KMS-11 (cell line): ENCODE results near the gene TMEM132A.

Source experiments
- H2AFZ ChIP-seq: fragments of 200-600 bp; sonication (generic); 2 replicates; pipeline ENCODE4 v1.6.1; 2016; ENCODE audit warnings: antibody characterized with exemption, mixed run types, low read depth
- H3K27ac ChIP-seq: fragments of 200-600 bp; sonication (generic); 2 replicates; pipeline ENCODE4 v1.6.1; 2016; ENCODE audit warnings: mild to moderate bottlenecking, mixed run types
- H3K27me3 ChIP-seq: fragments of 200-600 bp; sonication (generic); 2 replicates; pipeline ENCODE4 v1.6.1; 2017; ENCODE audit warnings: mild to moderate bottlenecking, low read depth, mixed run types, moderate library complexity; ENCODE audit not compliant: insufficient read depth
- H3K36me3 ChIP-seq: fragments of 200-600 bp; sonication (generic); 2 replicates; pipeline ENCODE4 v1.6.1; 2017; ENCODE audit warnings: mild to moderate bottlenecking, mixed run types; ENCODE audit not compliant: insufficient read depth
- H3K4me1 ChIP-seq: fragments of 200-600 bp; sonication (generic); 2 replicates; pipeline ENCODE4 v1.6.1; 2016; ENCODE audit warnings: mild to moderate bottlenecking, low read depth, mixed run types; ENCODE audit not compliant: poor library complexity, severe bottlenecking
- H3K4me2 ChIP-seq: fragments of 200-600 bp; sonication (generic); 2 replicates; pipeline ENCODE4 v1.7.0; 2016; ENCODE audit warnings: mild to moderate bottlenecking, mixed run types
- H3K4me3 ChIP-seq: fragments of 200-600 bp; sonication (generic); IDR thresholded peaks from 2 replicates; pipeline ENCODE4 v1.6.1; 2017; ENCODE audit warnings: low read depth, low read length, mixed read lengths; ENCODE audit not compliant: insufficient read depth
- H3K79me2 ChIP-seq: fragments of 200-600 bp; sonication (generic); 2 replicates; pipeline ENCODE4 v1.6.1; 2016; ENCODE audit warnings: low read depth, mixed run types; ENCODE audit not compliant: insufficient read depth
- H3K9ac ChIP-seq: fragments of 200-600 bp; sonication (generic); 2 replicates; pipeline ENCODE4 v1.6.1; 2016; ENCODE audit warnings: mild to moderate bottlenecking, mixed run types
- H4K20me1 ChIP-seq: fragments of 200-600 bp; sonication (generic); 2 replicates; pipeline ENCODE4 v1.6.1; 2016; ENCODE audit warnings: mild to moderate bottlenecking, mixed run types; ENCODE audit not compliant: insufficient read depth
- TF ChIP-seq, protein P1 (sequence below): fragments of 200-600 bp; sonication (generic); conservative IDR thresholded peaks from 2 replicates; pipeline ENCODE4 v1.6.1; 2017; ENCODE audit warnings: low read depth, mild to moderate bottlenecking, antibody characterized with exemption, low read length, moderate library complexity, mixed read lengths

TMEM132A gene

GRCh38 chr11:60977224-60977623 is 53.0 kb downstream of the TMEM132A start:
- H3K4me1 ChIP-seq, result no peaks in the 10 kb centered on the region
- TF ChIP-seq, protein P1, sequence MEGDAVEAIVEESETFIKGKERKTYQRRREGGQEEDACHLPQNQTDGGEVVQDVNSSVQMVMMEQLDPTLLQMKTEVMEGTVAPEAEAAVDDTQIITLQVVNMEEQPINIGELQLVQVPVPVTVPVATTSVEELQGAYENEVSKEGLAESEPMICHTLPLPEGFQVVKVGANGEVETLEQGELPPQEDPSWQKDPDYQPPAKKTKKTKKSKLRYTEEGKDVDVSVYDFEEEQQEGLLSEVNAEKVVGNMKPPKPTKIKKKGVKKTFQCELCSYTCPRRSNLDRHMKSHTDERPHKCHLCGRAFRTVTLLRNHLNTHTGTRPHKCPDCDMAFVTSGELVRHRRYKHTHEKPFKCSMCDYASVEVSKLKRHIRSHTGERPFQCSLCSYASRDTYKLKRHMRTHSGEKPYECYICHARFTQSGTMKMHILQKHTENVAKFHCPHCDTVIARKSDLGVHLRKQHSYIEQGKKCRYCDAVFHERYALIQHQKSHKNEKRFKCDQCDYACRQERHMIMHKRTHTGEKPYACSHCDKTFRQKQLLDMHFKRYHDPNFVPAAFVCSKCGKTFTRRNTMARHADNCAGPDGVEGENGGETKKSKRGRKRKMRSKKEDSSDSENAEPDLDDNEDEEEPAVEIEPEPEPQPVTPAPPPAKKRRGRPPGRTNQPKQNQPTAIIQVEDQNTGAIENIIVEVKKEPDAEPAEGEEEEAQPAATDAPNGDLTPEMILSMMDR, result no peak
- H3K36me3 ChIP-seq, result no peaks in the 10 kb centered on the region
- no peak overlapping the region for H3K4me2 ChIP-seq
- H3K27me3 ChIP-seq, result no peaks in the 10 kb centered on the region
- H4K20me1 ChIP-seq, result no peaks in the 10 kb centered on the region
- no peak overlapping the region for H2AFZ ChIP-seq
- no peaks in the 10 kb centered on the region for H3K79me2 ChIP-seq
- no peak overlapping the region for H3K4me3 ChIP-seq
- H3K27ac ChIP-seq, result no peak overlapping the region
- no peak overlapping the region for H3K9ac ChIP-seq

DNA sequence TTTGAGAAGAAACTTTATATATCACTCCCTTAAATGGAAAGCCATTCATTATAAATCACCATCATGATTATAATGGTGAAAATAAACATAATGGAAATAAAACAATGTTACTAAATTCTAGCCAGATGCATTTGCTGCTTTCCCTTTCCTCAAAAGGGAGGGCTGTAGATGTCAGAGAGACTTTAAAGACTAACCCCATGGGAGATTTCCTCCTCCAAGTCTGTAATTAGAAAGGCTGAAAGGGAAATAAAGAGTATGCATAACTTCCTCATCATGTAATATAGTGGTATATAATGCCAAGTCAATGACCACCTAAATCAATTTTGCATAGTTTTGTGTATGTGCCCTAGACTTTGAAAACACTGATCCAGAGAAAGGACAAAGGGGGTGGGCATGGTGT is 53.6 kb downstream of the TMEM132A start:
- Histone ChIP-seq H3K36me3 (no peaks in the 10 kb centered on the region), H3K27ac (no peak overlapping the region), H4K20me1 (no peaks in the 10 kb centered on the region), H3K4me1 (no peaks in the 10 kb centered on the region), H3K4me3 (no peak overlapping the region), H3K9ac (no peak overlapping the region), H3K4me2 (no peak overlapping the region), H2AFZ (no peak overlapping the region), H3K27me3 (no peaks in the 10 kb centered on the region), H3K79me2 (no peaks in the 10 kb centered on the region)
- TF ChIP-seq, protein P1, result no peak

DNA sequence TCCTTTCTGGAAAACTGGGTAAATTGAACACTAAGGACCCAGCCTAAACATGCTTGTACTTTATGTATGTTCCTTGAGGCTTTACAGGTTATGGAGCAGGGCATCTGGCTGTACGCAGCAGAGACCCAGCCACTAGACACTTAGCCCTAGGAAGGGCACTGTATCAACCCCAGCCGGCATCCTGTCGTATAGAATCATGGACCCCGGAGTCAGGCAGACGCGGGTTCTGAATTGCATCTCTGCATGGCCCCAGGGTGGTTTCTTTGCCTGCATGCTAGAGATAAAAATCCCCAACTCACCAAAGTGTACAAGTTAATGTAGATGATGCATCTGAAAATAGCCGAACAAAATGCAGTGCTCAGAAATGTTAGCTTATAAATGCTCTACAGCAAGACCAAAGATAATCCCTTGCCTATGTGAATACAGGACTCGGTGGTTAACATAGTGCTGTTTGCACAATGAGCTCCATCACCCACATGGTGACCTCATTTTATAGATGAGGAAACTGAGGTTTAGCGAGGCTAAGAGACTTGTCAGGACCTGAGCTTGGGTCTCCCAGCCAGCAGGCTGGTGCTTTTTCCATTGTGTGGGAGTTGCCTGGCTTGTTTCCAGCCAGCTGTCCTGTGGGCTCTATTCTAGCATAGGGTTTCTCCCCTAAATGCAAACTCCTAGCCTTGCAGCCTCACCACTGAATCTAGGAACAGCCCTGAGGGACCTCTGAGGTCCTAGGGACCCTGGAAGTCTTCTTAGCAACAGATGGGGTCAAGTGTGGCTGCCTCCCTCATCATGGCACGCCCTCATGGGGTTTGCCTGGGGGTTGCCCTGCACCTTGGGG is 54.5 kb downstream of the TMEM132A start:
- Histone ChIP-seq H3K27me3 (no peaks in the 10 kb centered on the region), H3K4me2 (no peak overlapping the region), H4K20me1 (no peaks in the 10 kb centered on the region), H3K79me2 (no peaks in the 10 kb centered on the region), H3K9ac (no peak overlapping the region), H3K4me3 (no peak overlapping the region), H3K27ac (no peak overlapping the region), H3K36me3 (no peaks in the 10 kb centered on the region), H3K4me1 (no peaks in the 10 kb centered on the region), H2AFZ (no peak overlapping the region)
- TF ChIP-seq, protein P1, result no peak

GRCh38 chr11:60981515-60981914 is 57.3 kb downstream of the TMEM132A start:
- H3K4me3 ChIP-seq, result no peak overlapping the region
- no peaks in the 10 kb centered on the region for H4K20me1 ChIP-seq
- H3K27ac ChIP-seq, result no peak overlapping the region
- no peaks in the 10 kb centered on the region for H3K27me3 ChIP-seq
- TF ChIP-seq, protein P1, result no peak
- no peak overlapping the region for H2AFZ ChIP-seq
- H3K9ac ChIP-seq, result no peak overlapping the region
- no peaks in the 10 kb centered on the region for H3K79me2 ChIP-seq
- peaks cover 10% of the 10 kb centered on the region for H3K4me1 ChIP-seq
- H3K36me3 ChIP-seq, result no peaks in the 10 kb centered on the region
- no peak overlapping the region for H3K4me2 ChIP-seq
